ENCODE measurements around the gene KIF2A. TPM values are rescaled to one million over a fixed set of nuclear protein-coding genes. Genes with fewer than 3 reads are reported as not detected.

KIF2A gene
- total and polyA plus RNA-seq, 9 of the 15 experiments (the other 6 are each of a cell fraction or from before 2014, with no cell fraction given), result 42.6 to 126 (median 77.6) TPM

DNA sequence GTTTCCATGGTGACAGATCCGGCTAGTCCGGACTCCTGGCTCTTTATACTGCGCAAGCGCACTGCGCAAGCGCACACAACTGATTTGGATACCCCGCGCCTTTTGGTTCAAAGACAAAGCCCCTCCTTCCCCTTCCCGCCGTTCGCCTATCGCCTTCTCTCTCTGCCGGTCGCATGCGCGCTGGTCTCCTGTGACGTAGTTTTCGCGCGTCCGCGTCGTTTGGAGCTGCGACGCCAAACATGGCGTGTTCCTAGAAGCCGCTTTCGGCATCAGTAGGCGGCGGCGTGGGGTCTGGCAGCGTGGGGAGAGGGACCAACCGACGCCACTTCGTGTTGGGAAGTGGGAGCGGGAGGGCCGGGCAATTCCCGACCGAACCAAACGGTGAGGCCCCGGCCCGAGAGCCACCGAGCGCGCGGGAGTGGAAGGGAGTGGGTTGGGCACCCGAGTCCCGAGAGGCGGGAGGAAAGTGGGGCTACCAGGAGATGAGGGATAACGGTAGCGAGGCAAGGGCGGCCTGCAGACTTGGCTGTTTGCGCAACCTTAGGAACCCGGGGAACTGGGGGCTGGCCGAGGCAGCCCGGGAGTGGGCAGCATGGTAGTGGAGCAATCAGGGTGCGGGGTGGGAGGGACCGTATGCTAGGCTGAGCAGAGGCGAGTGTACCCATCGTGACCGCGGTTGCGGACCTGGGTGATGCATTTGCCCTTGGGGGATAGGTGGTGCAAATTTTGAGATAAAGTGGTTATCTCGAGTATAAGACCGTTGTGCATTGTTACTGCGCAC, 106.7 kb downstream of the KIF2A start, which contains the start of gene IPO11 (continued):
- TF ChIP-seq, protein P1, sequence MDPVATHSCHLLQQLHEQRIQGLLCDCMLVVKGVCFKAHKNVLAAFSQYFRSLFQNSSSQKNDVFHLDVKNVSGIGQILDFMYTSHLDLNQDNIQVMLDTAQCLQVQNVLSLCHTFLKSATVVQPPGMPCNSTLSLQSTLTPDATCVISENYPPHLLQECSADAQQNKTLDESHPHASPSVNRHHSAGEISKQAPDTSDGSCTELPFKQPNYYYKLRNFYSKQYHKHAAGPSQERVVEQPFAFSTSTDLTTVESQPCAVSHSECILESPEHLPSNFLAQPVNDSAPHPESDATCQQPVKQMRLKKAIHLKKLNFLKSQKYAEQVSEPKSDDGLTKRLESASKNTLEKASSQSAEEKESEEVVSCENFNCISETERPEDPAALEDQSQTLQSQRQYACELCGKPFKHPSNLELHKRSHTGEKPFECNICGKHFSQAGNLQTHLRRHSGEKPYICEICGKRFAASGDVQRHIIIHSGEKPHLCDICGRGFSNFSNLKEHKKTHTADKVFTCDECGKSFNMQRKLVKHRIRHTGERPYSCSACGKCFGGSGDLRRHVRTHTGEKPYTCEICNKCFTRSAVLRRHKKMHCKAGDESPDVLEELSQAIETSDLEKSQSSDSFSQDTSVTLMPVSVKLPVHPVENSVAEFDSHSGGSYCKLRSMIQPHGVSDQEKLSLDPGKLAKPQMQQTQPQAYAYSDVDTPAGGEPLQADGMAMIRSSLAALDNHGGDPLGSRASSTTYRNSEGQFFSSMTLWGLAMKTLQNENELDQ (CRISPR knock-in tag; IDR thresholded peaks at IDR 0.05; ENCODE audit: borderline replicate concordance), result no peak; the same call in 1 of the 2 replicates
- no peak for TF ChIP-seq ZNF780A (CRISPR knock-in tag; IDR thresholded peaks at IDR 0.05)
- no peak for TF ChIP-seq TCFL5 (CRISPR knock-in tag; conservative IDR thresholded peaks at IDR 0.05)
- no peak for TF ChIP-seq SP2 (IDR thresholded peaks at IDR 0.05; ENCODE audit: extremely low read depth, low read depth, low read length, poor library complexity, severe bottlenecking)
- TF ChIP-seq ARHGAP35 (IDR thresholded peaks at IDR 0.05; ENCODE audit: partially characterized antibody), result no peak
- no peak for TF ChIP-seq GATAD2B (IDR thresholded peaks at IDR 0.05; ENCODE audit: borderline replicate concordance)
- no peak for TF ChIP-seq BRF1 (IDR thresholded peaks at IDR 0.05; ENCODE audit: borderline replicate concordance, extremely low read depth, insufficient read length)
- TF ChIP-seq SMARCE1 (IDR thresholded peaks at IDR 0.05), result no peak
- 0 out of 2 replicates have a peak, but pooled peaks have one; percentile 48 for TF ChIP-seq ZNF217 (CRISPR knock-in tag; IDR thresholded peaks at IDR 0.05)
- TF ChIP-seq CBX8 (IDR thresholded peaks at IDR 0.05; ENCODE audit: borderline replicate concordance, extremely low read depth, low read depth, low read length, poor library complexity, severe bottlenecking), result no peak
- TF ChIP-seq, protein P2, sequence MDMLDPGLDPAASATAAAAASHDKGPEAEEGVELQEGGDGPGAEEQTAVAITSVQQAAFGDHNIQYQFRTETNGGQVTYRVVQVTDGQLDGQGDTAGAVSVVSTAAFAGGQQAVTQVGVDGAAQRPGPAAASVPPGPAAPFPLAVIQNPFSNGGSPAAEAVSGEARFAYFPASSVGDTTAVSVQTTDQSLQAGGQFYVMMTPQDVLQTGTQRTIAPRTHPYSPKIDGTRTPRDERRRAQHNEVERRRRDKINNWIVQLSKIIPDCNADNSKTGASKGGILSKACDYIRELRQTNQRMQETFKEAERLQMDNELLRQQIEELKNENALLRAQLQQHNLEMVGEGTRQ (CRISPR knock-in tag; IDR thresholded peaks at IDR 0.05), result no peak
- TF ChIP-seq ZNF124 (CRISPR knock-in tag; IDR thresholded peaks at IDR 0.05), result no peak
- 0 out of 2 replicates have a peak, but pooled peaks have one; percentile 7 for TF ChIP-seq BHLHE40 (IDR thresholded peaks at IDR 0.05; ENCODE audit: low read length)
- no peak for TF ChIP-seq ZNF431 (CRISPR knock-in tag; IDR thresholded peaks at IDR 0.05)
- no peak for TF ChIP-seq KLF1 (tag; IDR thresholded peaks at IDR 0.05)
- TF ChIP-seq, protein P3, sequence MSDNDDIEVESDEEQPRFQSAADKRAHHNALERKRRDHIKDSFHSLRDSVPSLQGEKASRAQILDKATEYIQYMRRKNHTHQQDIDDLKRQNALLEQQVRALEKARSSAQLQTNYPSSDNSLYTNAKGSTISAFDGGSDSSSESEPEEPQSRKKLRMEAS (CRISPR knock-in tag; IDR thresholded peaks at IDR 0.05), result peak; percentile 85
- peak; percentile 90 for TF ChIP-seq MEIS2 (IDR thresholded peaks at IDR 0.05; ENCODE audit: partially characterized antibody)
